ENCODE measurements around the gene LRP6.

The LRP6 gene

DNA sequence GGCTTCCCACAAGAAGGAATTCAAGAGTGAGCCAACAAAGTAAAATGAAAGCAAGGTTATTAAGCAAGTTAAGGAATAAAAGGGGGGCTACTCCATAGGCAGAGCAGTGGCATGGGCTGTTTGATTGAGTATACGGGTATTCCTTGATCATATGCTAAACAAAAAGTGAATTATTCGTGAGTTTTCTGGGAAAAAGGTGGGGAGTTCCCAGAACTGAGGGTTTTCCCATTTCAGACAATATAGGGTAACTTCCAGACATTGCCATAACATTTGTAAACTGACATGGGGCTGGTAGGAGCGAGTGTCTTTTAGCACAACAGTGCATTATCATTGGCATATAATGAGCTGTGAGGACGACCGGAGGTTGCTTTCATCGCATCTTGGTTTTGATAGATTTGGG lies 198.1 kb downstream of the LRP6 start:
- no peak for DNase-seq
